DND-41 (cell line): ENCODE results near the gene KLF11.

Source experiments
- ATAC-seq: fragments of 200-7000 bp; cut with Tn5 transposase; 3 replicates; pipeline ENCODE4 v1.9.1; 2021; ENCODE audit warnings: low read depth; ENCODE audit not compliant: insufficient read depth
- DNase-seq: peaks from one replicate; pipeline ENCODE4 v3.0.0-alpha.2; 2020
- H2AFZ ChIP-seq: 2 replicates; pipeline ENCODE4 v1.6.0; 2012; ENCODE audit warnings: low read depth, low read length
- H3K27ac ChIP-seq: 2 replicates; pipeline ENCODE4 v1.5.1; 2012; ENCODE audit warnings: low read length, inconsistent platforms
- H3K27me3 ChIP-seq: fragments of 200-600 bp; sonication (generic); 2 replicates; pipeline ENCODE4 v1.6.0; 2012; ENCODE audit warnings: low read length, mild to moderate bottlenecking, inconsistent platforms; ENCODE audit not compliant: insufficient read depth, poor library complexity
- H3K36me3 ChIP-seq: 2 replicates; pipeline ENCODE4 v1.5.1; 2012; ENCODE audit warnings: low read length, inconsistent platforms; ENCODE audit not compliant: insufficient read depth
- H3K4me1 ChIP-seq: 2 replicates; pipeline ENCODE4 v1.5.1; 2012; ENCODE audit warnings: mild to moderate bottlenecking, low read length; ENCODE audit not compliant: insufficient read depth
- H3K4me2 ChIP-seq: 2 replicates; pipeline ENCODE4 v1.6.0; 2012; ENCODE audit warnings: mild to moderate bottlenecking, moderate library complexity, low read length, inconsistent platforms; ENCODE audit not compliant: insufficient read depth
- H3K4me3 ChIP-seq, 2 experiments: fragments of 200-600 bp in 1 of 2; shearing (Covaris generic) in 1 of 2; 2 replicates each; pipeline ENCODE4 v1.5.1; 2012 to 2016; ENCODE audit warnings: inconsistent platforms in 2 of 2, low read length in 2 of 2, mild to moderate bottlenecking in 2 of 2, low read depth in 1 of 2, moderate library complexity in 1 of 2
- H3K79me2 ChIP-seq: 2 replicates; pipeline ENCODE4 v1.6.0; 2012; ENCODE audit warnings: low read length, inconsistent platforms; ENCODE audit not compliant: insufficient read depth
- H3K9ac ChIP-seq: 2 replicates; pipeline ENCODE4 v1.6.0; 2012; ENCODE audit warnings: low read depth, mild to moderate bottlenecking, inconsistent platforms, low read length, moderate library complexity
- H3K9me3 ChIP-seq: 2 replicates; pipeline ENCODE4 v1.5.1; 2012; ENCODE audit warnings: low read length, moderate library complexity, mild to moderate bottlenecking, inconsistent platforms; ENCODE audit not compliant: insufficient read depth, severe bottlenecking
- H4K20me1 ChIP-seq: 2 replicates; pipeline ENCODE4 v1.6.0; 2012; ENCODE audit warnings: low read length; ENCODE audit not compliant: insufficient read depth
- EZH2 ChIP-seq: IDR thresholded peaks from 3 replicates; pipeline ENCODE4 v1.6.1; 2012; ENCODE audit warnings: borderline replicate concordance, low read depth, mild to moderate bottlenecking, moderate library complexity, low read length, inconsistent platforms; ENCODE audit not compliant: severe bottlenecking
- TF ChIP-seq, protein P1 (sequence below): IDR thresholded peaks from 2 replicates; pipeline ENCODE4 v1.5.1; 2012; ENCODE audit warnings: borderline replicate concordance, low read length, moderate library complexity, mild to moderate bottlenecking; ENCODE audit not compliant: poor library complexity, severe bottlenecking; ENCODE audit errors: extremely low read depth

KLF11 gene

DNA sequence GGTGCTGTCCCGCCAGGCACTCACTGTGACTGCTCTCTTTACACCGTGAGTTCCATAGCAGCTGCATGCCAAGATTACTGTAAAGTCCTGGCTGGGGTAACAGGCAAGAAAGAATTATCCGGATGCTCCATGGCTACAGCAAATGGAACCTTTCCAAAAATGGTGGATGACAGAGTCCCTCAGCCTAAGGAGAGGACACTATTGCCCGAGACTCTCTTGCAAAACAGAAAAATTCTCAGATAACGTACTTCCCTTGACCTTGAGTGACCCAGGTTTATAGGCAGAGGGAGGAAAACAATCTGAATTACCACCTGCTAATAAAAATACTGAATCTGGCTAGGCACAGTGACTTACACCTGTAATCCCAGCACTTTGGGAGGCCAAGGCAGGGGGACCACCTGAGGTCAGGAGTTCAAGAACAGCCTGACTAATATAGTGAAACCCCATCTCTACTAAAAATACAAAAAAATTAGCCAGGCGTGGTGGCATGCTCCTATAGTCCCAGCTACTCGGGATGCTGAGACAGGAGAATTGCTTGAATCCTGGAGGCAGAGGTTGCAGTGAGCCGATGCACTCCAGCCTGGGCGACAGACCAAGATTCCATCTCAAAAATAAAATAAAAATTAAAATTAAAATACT is 32.3 kb downstream of the KLF11 start:
- H3K36me3 ChIP-seq, result no peaks in the 10 kb centered on the region
- no peaks in the 10 kb centered on the region for H4K20me1 ChIP-seq
- no peak overlapping the region for H3K27ac ChIP-seq
- H3K9me3 ChIP-seq, result no peaks in the 10 kb centered on the region
- H2AFZ ChIP-seq, result no peak overlapping the region
- no peak for ATAC-seq
- no peak for DNase-seq
- peaks cover 10% of the 10 kb centered on the region for H3K4me1 ChIP-seq
- no peak overlapping the region for H3K4me2 ChIP-seq
- H3K27me3 ChIP-seq, result peaks cover 24% of the 10 kb centered on the region
- no peaks in the 10 kb centered on the region for H3K79me2 ChIP-seq
- H3K4me3 ChIP-seq, result no peak overlapping the region
- TF ChIP-seq, protein P1, sequence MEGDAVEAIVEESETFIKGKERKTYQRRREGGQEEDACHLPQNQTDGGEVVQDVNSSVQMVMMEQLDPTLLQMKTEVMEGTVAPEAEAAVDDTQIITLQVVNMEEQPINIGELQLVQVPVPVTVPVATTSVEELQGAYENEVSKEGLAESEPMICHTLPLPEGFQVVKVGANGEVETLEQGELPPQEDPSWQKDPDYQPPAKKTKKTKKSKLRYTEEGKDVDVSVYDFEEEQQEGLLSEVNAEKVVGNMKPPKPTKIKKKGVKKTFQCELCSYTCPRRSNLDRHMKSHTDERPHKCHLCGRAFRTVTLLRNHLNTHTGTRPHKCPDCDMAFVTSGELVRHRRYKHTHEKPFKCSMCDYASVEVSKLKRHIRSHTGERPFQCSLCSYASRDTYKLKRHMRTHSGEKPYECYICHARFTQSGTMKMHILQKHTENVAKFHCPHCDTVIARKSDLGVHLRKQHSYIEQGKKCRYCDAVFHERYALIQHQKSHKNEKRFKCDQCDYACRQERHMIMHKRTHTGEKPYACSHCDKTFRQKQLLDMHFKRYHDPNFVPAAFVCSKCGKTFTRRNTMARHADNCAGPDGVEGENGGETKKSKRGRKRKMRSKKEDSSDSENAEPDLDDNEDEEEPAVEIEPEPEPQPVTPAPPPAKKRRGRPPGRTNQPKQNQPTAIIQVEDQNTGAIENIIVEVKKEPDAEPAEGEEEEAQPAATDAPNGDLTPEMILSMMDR, result no peak
- TF ChIP-seq EZH2, result no peak
- H3K9ac ChIP-seq, result no peak overlapping the region

DNA sequence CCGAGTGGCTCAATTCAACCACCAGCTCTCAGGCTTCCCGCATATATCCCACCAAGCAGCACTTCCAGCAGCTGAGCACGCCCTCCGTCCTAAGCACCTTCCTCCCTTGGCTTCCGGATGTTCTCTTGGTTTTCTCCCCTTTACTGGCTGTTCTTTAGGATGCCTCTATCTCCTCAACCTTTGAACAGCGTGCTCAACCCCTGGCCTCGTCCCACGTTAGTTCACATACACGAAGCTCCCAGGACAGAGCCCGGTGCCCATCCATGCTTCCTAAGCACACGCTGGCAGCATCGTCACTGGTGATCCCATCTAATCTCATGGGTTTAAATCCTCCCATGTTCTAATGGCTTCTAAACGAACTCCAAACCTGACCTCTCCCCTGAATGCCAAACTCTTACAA is 33.2 kb downstream of the KLF11 start:
- TF ChIP-seq EZH2, result no peak
- TF ChIP-seq, protein P1, result no peak
- H3K9ac ChIP-seq, result no peak overlapping the region
- H3K4me2 ChIP-seq, result no peak overlapping the region
- peaks cover 17% of the 10 kb centered on the region for H3K4me1 ChIP-seq
- no peak for DNase-seq
- H3K4me3 ChIP-seq, result no peak overlapping the region
- no peaks in the 10 kb centered on the region for H3K36me3 ChIP-seq
- H3K27me3 ChIP-seq, result peaks cover 24% of the 10 kb centered on the region
- no peak for ATAC-seq
- H3K79me2 ChIP-seq, result no peaks in the 10 kb centered on the region
- no peaks in the 10 kb centered on the region for H3K9me3 ChIP-seq
- H3K27ac ChIP-seq, result no peak overlapping the region
- H4K20me1 ChIP-seq, result no peaks in the 10 kb centered on the region
- H2AFZ ChIP-seq, result no peak overlapping the region

DNA sequence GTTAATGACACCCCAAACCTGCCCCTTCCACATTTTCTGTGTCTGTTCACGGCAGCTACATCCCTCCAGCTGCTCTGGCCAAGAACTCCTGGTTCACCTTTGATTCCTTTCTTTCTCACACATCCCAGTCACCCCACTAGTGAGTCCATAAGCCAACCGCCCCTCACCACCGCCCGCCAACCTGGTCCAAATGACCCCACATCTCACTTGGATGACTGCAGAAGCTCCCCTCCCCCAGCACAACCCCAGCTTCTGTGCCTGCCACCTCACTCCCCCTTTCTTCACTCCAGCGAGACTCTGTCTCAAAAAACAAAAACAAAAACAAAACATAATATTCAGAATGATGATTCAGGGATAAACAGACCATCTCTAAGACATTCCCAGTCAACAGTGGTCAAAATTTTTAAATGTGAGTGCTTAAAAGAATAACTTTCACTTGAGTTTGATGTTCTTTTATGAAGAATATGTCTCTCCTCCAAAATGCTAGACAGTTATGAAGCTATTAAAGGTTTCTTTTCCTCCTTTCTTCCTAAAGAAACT is 33.7 kb downstream of the KLF11 start:
- Histone ChIP-seq H4K20me1 (no peaks in the 10 kb centered on the region), H2AFZ (no peak overlapping the region), H3K36me3 (no peaks in the 10 kb centered on the region), H3K27ac (no peak overlapping the region), H3K4me3 (no peak overlapping the region), H3K9ac (no peak overlapping the region), H3K4me2 (no peak overlapping the region), H3K4me1 (peaks cover 17% of the 10 kb centered on the region), H3K79me2 (no peaks in the 10 kb centered on the region), H3K27me3 (peaks cover 24% of the 10 kb centered on the region), H3K9me3 (no peaks in the 10 kb centered on the region)
- no peak for DNase-seq
- no peak for TF ChIP-seq EZH2
- TF ChIP-seq, protein P1, result no peak
- ATAC-seq, result no peak
